Spleen (tissue), 7 donors: Measurements from ENCODE around the gene UBALD2.

Experiments
- CTCF ChIP-seq, 11 experiments: fragments of 200-600 bp in 7 of 11; fragments of 450-650 bp in 4 of 11; sonication (generic) in 4 of 11; IDR thresholded peaks in 8 of 11; conservative IDR thresholded peaks in 3 of 11; 1 replicate in 7 of 11; 2 replicates in 4 of 11; pipeline versions ENCODE4 v1.4.0 to v1.8.0; 2016 to 2021; ENCODE audit warnings: antibody characterized with exemption in 11 of 11, inconsistent platforms in 4 of 11, mild to moderate bottlenecking in 1 of 11
- POLR2A ChIP-seq, 3 donors: fragments of 450-650 bp; IDR thresholded peaks; one replicate each; pipeline ENCODE4 v1.5.1; 2017; ENCODE audit warnings: antibody characterized with exemption in 3 of 3, mild to moderate bottlenecking in 1 of 3
- donor health status: DM: no; HTN: no; CAD: no; lungs with moderate emphysema.
- donor health status: DM: no; HTN: no; CAD: no.
- donor health status: DM: no; HTN: no; CAD: no.

GRCh38 chr17:76264425-76264754 is 758 bp upstream of the UBALD2 start:
- TF ChIP-seq CTCF (IDR thresholded peaks at IDR 0.05 in 8 of 11, conservative IDR thresholded peaks at IDR 0.05 in 3 of 11): no peak
- TF ChIP-seq POLR2A (IDR thresholded peaks at IDR 0.05): no peak
